ENCODE data around the gene UBE2H. TPM values are rescaled to one million over a fixed set of nuclear protein-coding genes. Genes with fewer than 3 reads are reported as not detected.

Gene UBE2H
- polyA plus RNA-seq, 1 donor (not counting 4 experiments of a cell fraction or from before 2014, with no cell fraction given): 130 TPM

DNA sequence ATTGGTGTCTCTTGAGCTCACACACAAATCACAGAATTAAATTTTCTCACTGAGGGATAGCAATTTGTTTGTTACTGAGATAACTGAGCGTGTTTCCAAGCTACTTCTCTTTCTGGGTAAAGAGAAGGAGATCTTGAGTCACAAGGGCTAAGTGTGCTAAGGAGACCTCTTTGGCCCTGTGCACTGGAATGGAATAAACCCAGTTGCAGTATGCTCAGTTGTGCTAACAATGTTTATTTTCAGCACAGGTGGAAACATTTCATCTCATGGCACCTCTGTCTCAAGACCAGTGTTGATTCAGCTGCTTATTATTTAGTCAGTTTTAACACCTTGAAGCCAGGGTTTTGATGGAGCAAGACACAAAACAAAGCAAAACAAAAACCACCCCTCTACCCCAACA, 22.5 kb upstream of the UBE2H start:
- Histone ChIP-seq H3K27ac (ENCODE audit: control insufficient read depth, insufficient read depth, low read length) (no peak overlapping the region), H2AFZ (ENCODE audit: control insufficient read depth, low read length) (no peak overlapping the region), H3K4me1 (ENCODE audit: control insufficient read depth, extremely low read depth, insufficient read depth, low read length) (peaks cover 11% of the 10 kb centered on the region), H3K9me1 (ENCODE audit: control insufficient read depth, extremely low read depth, insufficient read depth, low read length) (no peaks in the 10 kb centered on the region), H4K20me1 (ENCODE audit: control insufficient read depth, extremely low read depth, insufficient read depth, low read length) (no peaks in the 10 kb centered on the region), H3K27me3 (ENCODE audit: control insufficient read depth, extremely low read depth, insufficient read depth, low read length) (no peaks in the 10 kb centered on the region), H3K9me3 (ENCODE audit: control insufficient read depth, low read depth, low read length) (no peaks in the 10 kb centered on the region), H3K36me3 (ENCODE audit: control insufficient read depth in 2 of 2, extremely low read depth in 1 of 2, insufficient read depth in 2 of 2, low read length in 2 of 2) (no peaks in the 10 kb centered on the region), H3K9ac (ENCODE audit: control insufficient read depth, extremely low read depth, insufficient read depth, low read length) (no peak overlapping the region), H3K79me2 (ENCODE audit: control insufficient read depth, insufficient read depth, low read length) (no peaks in the 10 kb centered on the region), H3K4me3 (ENCODE audit: control insufficient read depth in 2 of 3, extremely low read depth in 1 of 3, insufficient read depth in 2 of 3, low read depth in 1 of 3, low read length in 3 of 3) (no peak overlapping the region), H3K4me2 (ENCODE audit: control insufficient read depth, extremely low read depth, insufficient read depth, low read depth, low read length) (no peak overlapping the region)
- FAIRE-seq (no peak), DNase-seq (ENCODE audit: low read depth, low spot score) (no peak)
- TF ChIP-seq, protein P1, sequence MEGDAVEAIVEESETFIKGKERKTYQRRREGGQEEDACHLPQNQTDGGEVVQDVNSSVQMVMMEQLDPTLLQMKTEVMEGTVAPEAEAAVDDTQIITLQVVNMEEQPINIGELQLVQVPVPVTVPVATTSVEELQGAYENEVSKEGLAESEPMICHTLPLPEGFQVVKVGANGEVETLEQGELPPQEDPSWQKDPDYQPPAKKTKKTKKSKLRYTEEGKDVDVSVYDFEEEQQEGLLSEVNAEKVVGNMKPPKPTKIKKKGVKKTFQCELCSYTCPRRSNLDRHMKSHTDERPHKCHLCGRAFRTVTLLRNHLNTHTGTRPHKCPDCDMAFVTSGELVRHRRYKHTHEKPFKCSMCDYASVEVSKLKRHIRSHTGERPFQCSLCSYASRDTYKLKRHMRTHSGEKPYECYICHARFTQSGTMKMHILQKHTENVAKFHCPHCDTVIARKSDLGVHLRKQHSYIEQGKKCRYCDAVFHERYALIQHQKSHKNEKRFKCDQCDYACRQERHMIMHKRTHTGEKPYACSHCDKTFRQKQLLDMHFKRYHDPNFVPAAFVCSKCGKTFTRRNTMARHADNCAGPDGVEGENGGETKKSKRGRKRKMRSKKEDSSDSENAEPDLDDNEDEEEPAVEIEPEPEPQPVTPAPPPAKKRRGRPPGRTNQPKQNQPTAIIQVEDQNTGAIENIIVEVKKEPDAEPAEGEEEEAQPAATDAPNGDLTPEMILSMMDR (optimal IDR thresholded peaks at IDR 0.05 in 1 of 3, IDR thresholded peaks at IDR 0.05 in 1 of 3, conservative IDR thresholded peaks at IDR 0.05 in 1 of 3; ENCODE audit: extremely low read depth in 1 of 3, insufficient read depth in 2 of 3, low read length in 3 of 3): no peak
- no peak for TF ChIP-seq EZH2 (IDR thresholded peaks at IDR 0.05; ENCODE audit: low read length)
- dilution Hi-C loops (cut with MboI; ENCODE audit: extremely low pct_ligation_motif_present, low sequenced_read_pairs): no loop called here

DNA sequence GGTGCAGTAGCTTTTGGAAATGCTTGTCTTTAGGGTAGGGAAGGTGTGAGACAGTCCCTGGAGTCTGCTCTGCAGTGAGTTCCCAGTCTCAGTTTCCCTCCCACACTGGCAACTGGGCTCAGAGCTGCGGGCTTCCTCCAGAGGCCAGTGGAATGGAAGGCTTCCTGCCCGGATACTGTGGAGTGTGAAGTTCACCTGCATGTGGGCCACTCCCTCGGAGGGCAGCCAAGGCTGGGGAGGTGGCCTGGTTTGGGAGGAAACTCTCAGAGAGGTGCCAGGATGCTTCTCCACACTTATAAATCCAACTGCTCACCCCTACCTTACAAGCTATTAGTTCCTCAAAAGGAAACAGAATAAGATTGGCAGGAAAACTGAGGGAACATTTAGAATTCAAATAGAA, 18.1 kb upstream of the UBE2H start:
- H3K9me3 ChIP-seq (ENCODE audit: control insufficient read depth, low read depth, low read length): no peaks in the 10 kb centered on the region
- H3K9ac ChIP-seq (ENCODE audit: control insufficient read depth, extremely low read depth, insufficient read depth, low read length): peak overlapping the region; percentile 89
- no peaks in the 10 kb centered on the region for H3K9me1 ChIP-seq (ENCODE audit: control insufficient read depth, extremely low read depth, insufficient read depth, low read length)
- dilution Hi-C loops (cut with MboI; ENCODE audit: extremely low pct_ligation_motif_present, low sequenced_read_pairs): no loop called here
- no peaks in the 10 kb centered on the region for H3K79me2 ChIP-seq (ENCODE audit: control insufficient read depth, insufficient read depth, low read length)
- no peaks in the 10 kb centered on the region for H3K36me3 ChIP-seq (ENCODE audit: control insufficient read depth in 2 of 2, extremely low read depth in 1 of 2, insufficient read depth in 2 of 2, low read length in 2 of 2)
- H3K4me1 ChIP-seq (ENCODE audit: control insufficient read depth, extremely low read depth, insufficient read depth, low read length): peaks cover 24% of the 10 kb centered on the region
- H3K27me3 ChIP-seq (ENCODE audit: control insufficient read depth, extremely low read depth, insufficient read depth, low read length): no peaks in the 10 kb centered on the region
- H3K4me3 ChIP-seq (ENCODE audit: control insufficient read depth in 2 of 3, extremely low read depth in 1 of 3, insufficient read depth in 2 of 3, low read depth in 1 of 3, low read length in 3 of 3): no peak overlapping the region
- H4K20me1 ChIP-seq (ENCODE audit: control insufficient read depth, extremely low read depth, insufficient read depth, low read length): no peaks in the 10 kb centered on the region
- peak overlapping the region; percentile 99 for H3K27ac ChIP-seq (ENCODE audit: control insufficient read depth, insufficient read depth, low read length)
- no peak for DNase-seq (ENCODE audit: low read depth, low spot score)
- no peak for FAIRE-seq
- H3K4me2 ChIP-seq (ENCODE audit: control insufficient read depth, extremely low read depth, insufficient read depth, low read depth, low read length): peak overlapping the region; percentile 60
- peak overlapping the region; percentile 59 for H2AFZ ChIP-seq (ENCODE audit: control insufficient read depth, low read length)
- TF ChIP-seq, protein P1 (optimal IDR thresholded peaks at IDR 0.05 in 1 of 3, IDR thresholded peaks at IDR 0.05 in 1 of 3, conservative IDR thresholded peaks at IDR 0.05 in 1 of 3; ENCODE audit: extremely low read depth in 1 of 3, insufficient read depth in 2 of 3, low read length in 3 of 3): no peak
- no peak for TF ChIP-seq EZH2 (IDR thresholded peaks at IDR 0.05; ENCODE audit: low read length)
